Neural cell (in vitro differentiated cells): ENCODE data around the gene ABCC9. TPM values are rescaled to one million over a fixed set of nuclear protein-coding genes. Genes with fewer than 3 reads are reported as not detected.
"Not testable (repeated sequence)": the region's sequence is repeated elsewhere in the genome, so short reads cannot be mapped to it uniquely, and the experiment has no call there.

Experiments
- H2AFZ ChIP-seq: fragments of 200-600, 300-800 bp; sonication (generic), shearing (Covaris generic); 2 replicates; pipeline ENCODE4 v1.6.0; 2014; ENCODE audit warnings: low read depth, mild to moderate bottlenecking, antibody characterized with exemption, low read length, moderate library complexity
- H3F3A ChIP-seq: fragments of 200-600 bp; shearing (Covaris generic); 2 replicates; pipeline ENCODE4 v1.6.1; 2016; ENCODE audit warnings: mild to moderate bottlenecking, moderate library complexity, mixed read lengths, antibody characterized with exemption, low read length; ENCODE audit not compliant: insufficient read depth, poor library complexity, severe bottlenecking
- H3K27ac ChIP-seq: fragments of 200-600, 300-800 bp; sonication (generic), shearing (Covaris generic); 2 replicates; pipeline ENCODE4 v1.5.1; 2014; ENCODE audit warnings: mild to moderate bottlenecking, low read length, moderate library complexity
- H3K27me3 ChIP-seq: fragments of 300-800, 200-600 bp; sonication (generic), shearing (Covaris generic); 2 replicates; pipeline ENCODE4 v1.6.0; 2014; ENCODE audit warnings: mild to moderate bottlenecking, low read depth, low read length, moderate library complexity; ENCODE audit not compliant: insufficient read depth
- H3K36me3 ChIP-seq: fragments of 300-800, 200-600 bp; sonication (generic), shearing (Covaris generic); 2 replicates; pipeline ENCODE4 v1.5.1; 2014; ENCODE audit warnings: mild to moderate bottlenecking, antibody characterized with exemption, low read length, moderate library complexity; ENCODE audit not compliant: insufficient read depth
- H3K4me2 ChIP-seq: fragments of 300-800, 200-600 bp; sonication (generic), shearing (Covaris generic); 2 replicates; pipeline ENCODE4 v1.6.0; 2014; ENCODE audit warnings: mild to moderate bottlenecking, low read length
- H3K4me3 ChIP-seq: fragments of 300-800, 200-600 bp; sonication (generic), shearing (Covaris generic); 2 replicates; pipeline ENCODE4 v1.5.1; 2014; ENCODE audit warnings: mild to moderate bottlenecking, low read length, moderate library complexity
- H3K79me2 ChIP-seq: fragments of 200-600 bp; shearing (Covaris generic); replicated peaks from 2 replicates; pipeline ENCODE4 v1.6.0; 2014; ENCODE audit warnings: mild to moderate bottlenecking, low read length, moderate library complexity; ENCODE audit not compliant: insufficient read depth
- H3K9ac ChIP-seq: fragments of 300-800, 200-600 bp; sonication (generic), shearing (Covaris generic); 2 replicates; pipeline ENCODE4 v1.6.1; 2016; ENCODE audit warnings: mild to moderate bottlenecking, low read length, mixed read lengths
- H3K9me2 ChIP-seq: fragments of 200-600 bp; shearing (Covaris generic); 2 replicates; pipeline ENCODE4 v1.6.1; 2016; ENCODE audit warnings: mild to moderate bottlenecking, low read length, mixed read lengths; ENCODE audit not compliant: insufficient read depth
- H3K9me3 ChIP-seq: fragments of 200-600, 300-800 bp; sonication (generic), shearing (Covaris generic); 2 replicates; pipeline ENCODE4 v1.6.1; 2016; ENCODE audit warnings: mild to moderate bottlenecking, mixed run types, low read length, moderate library complexity, mixed read lengths
- H4K20me1 ChIP-seq: fragments of 200-600 bp; shearing (Covaris generic); 2 replicates; pipeline ENCODE4 v1.6.1; 2016; ENCODE audit warnings: mild to moderate bottlenecking, mixed run types; ENCODE audit not compliant: insufficient read depth
- CTCF ChIP-seq: fragments of 450-650 bp; IDR thresholded peaks from 2 replicates; pipeline ENCODE4 v1.5.1; 2014; ENCODE audit warnings: antibody characterized with exemption, mild to moderate bottlenecking, moderate library complexity; ENCODE audit not compliant: poor library complexity, severe bottlenecking
- EP300 ChIP-seq: fragments of 450-650 bp; conservative IDR thresholded peaks from 2 replicates; pipeline ENCODE4 v1.6.1; 2014; ENCODE audit warnings: antibody characterized with exemption, mild to moderate bottlenecking, moderate library complexity; ENCODE audit not compliant: poor library complexity, severe bottlenecking
- EZH2 ChIP-seq: fragments of 200-600, 300-800 bp; shearing (Covaris generic), sonication (generic); IDR thresholded peaks from 2 replicates; pipeline ENCODE4 v1.6.1; 2014; ENCODE audit warnings: antibody characterized with exemption, low read length, borderline replicate concordance, mild to moderate bottlenecking; ENCODE audit not compliant: insufficient read depth, poor library complexity, severe bottlenecking
- MXI1 ChIP-seq: fragments of 450-650 bp; conservative IDR thresholded peaks from 2 replicates; pipeline ENCODE4 v1.6.1; 2014; ENCODE audit warnings: antibody characterized with exemption, mild to moderate bottlenecking; ENCODE audit not compliant: poor library complexity, severe bottlenecking
- POLR2AphosphoS5 ChIP-seq: IDR thresholded peaks from 2 replicates; pipeline ENCODE4 v1.6.1; 2012
- RAD21 ChIP-seq: fragments of 450-650 bp; conservative IDR thresholded peaks from 2 replicates; pipeline ENCODE4 v1.6.1; 2014; ENCODE audit warnings: antibody characterized with exemption, mild to moderate bottlenecking, moderate library complexity
- REST ChIP-seq: IDR thresholded peaks from 2 replicates; pipeline ENCODE4 v1.6.1; 2012; ENCODE audit warnings: borderline replicate concordance
- SMC3 ChIP-seq: fragments of 450-650 bp; conservative IDR thresholded peaks from 2 replicates; pipeline ENCODE4 v1.6.1; 2014; ENCODE audit warnings: antibody characterized with exemption, mild to moderate bottlenecking, moderate library complexity; ENCODE audit not compliant: poor library complexity
- TAF1 ChIP-seq: IDR thresholded peaks from 2 replicates; pipeline ENCODE4 v1.6.1; 2012; ENCODE audit warnings: low read depth
- polyA plus RNA-seq: library from polyadenylated mRNA; depleted of rRNA; stranded (reverse); fragments of >200 nt; gene quantifications from 2 replicates; pipeline ENCODE4 v1.2.3, GENCODE V29; 2014

The ABCC9 gene
- polyA plus RNA-seq, 1 donor from 2014 or later = 0.32 TPM

GRCh38 chr12:21906919-21907493 is 34.2 kb downstream of the ABCC9 start:
- H3F3A ChIP-seq = no peaks in the 10 kb centered on the region
- no peaks in the 10 kb centered on the region for H4K20me1 ChIP-seq
- H3K9me3 ChIP-seq = no peaks in the 10 kb centered on the region
- no peak overlapping the region for H3K4me3 ChIP-seq
- H3K4me2 ChIP-seq = no peak overlapping the region
- H3K27ac ChIP-seq = no peak overlapping the region
- no peak overlapping the region for H3K9ac ChIP-seq
- no peaks in the 10 kb centered on the region for H3K79me2 ChIP-seq
- no peaks in the 10 kb centered on the region for H3K36me3 ChIP-seq
- no peak for TF ChIP-seq POLR2AphosphoS5
- H2AFZ ChIP-seq = no peak overlapping the region
- H3K27me3 ChIP-seq = no peaks in the 10 kb centered on the region
- H3K9me2 ChIP-seq = no peaks in the 10 kb centered on the region

- H3K4me2 ChIP-seq, H3K36me3 ChIP-seq, H4K20me1 ChIP-seq, H3K79me2 ChIP-seq, H2AFZ ChIP-seq, H3K4me3 ChIP-seq, H3K9ac ChIP-seq, H3K9me2 ChIP-seq, H3K27ac ChIP-seq, H3F3A ChIP-seq, H3K27me3 ChIP-seq, H3K9me3 ChIP-seq: not testable (repeated sequence)
Observed at GRCh38 chr12:21899532-21899931, 41.7 kb downstream of the ABCC9 start.

GRCh38 chr12:21895651-21896050 is 45.6 kb downstream of the ABCC9 start:
- Histone ChIP-seq H4K20me1 (no peaks in the 10 kb centered on the region), H3K27ac (no peak overlapping the region), H3K79me2 (no peaks in the 10 kb centered on the region), H3K4me3 (no peak overlapping the region), H3K9me3 (no peaks in the 10 kb centered on the region), H3K9ac (no peak overlapping the region), H3K9me2 (no peaks in the 10 kb centered on the region), H3F3A (no peaks in the 10 kb centered on the region), H2AFZ (no peak overlapping the region), H3K4me2 (no peak overlapping the region), H3K27me3 (no peaks in the 10 kb centered on the region), H3K36me3 (no peaks in the 10 kb centered on the region)
- TF ChIP-seq EP300 = no peak
- TF ChIP-seq RAD21 = no peak
- no peak for TF ChIP-seq SMC3

GRCh38 chr12:21894792-21895595 is 46.2 kb downstream of the ABCC9 start:
- H3K79me2 ChIP-seq = no peaks in the 10 kb centered on the region
- no peaks in the 10 kb centered on the region for H4K20me1 ChIP-seq
- no peak overlapping the region for H3K4me2 ChIP-seq
- H3K9me3 ChIP-seq = no peaks in the 10 kb centered on the region
- H2AFZ ChIP-seq = no peak overlapping the region
- no peaks in the 10 kb centered on the region for H3K36me3 ChIP-seq
- no peak overlapping the region for H3K27ac ChIP-seq
- no peak for TF ChIP-seq POLR2AphosphoS5
- no peak for TF ChIP-seq REST
- no peak for TF ChIP-seq SMC3
- no peak for TF ChIP-seq EZH2
- TF ChIP-seq MXI1 = no peak
- TF ChIP-seq EP300 = no peak
- no peak for TF ChIP-seq RAD21
- no peak for TF ChIP-seq CTCF
- no peak for TF ChIP-seq TAF1
- no peak overlapping the region for H3K4me3 ChIP-seq
- no peak overlapping the region for H3K9ac ChIP-seq
- no peaks in the 10 kb centered on the region for H3F3A ChIP-seq
- H3K9me2 ChIP-seq = no peaks in the 10 kb centered on the region
- no peaks in the 10 kb centered on the region for H3K27me3 ChIP-seq
